Measurements from ENCODE around the gene JCHAIN. TPM values are rescaled to one million over a fixed set of nuclear protein-coding genes. Genes with fewer than 3 reads are reported as not detected.

Gene JCHAIN
- total and polyA plus RNA-seq, 2 of the 13 experiments (the other 11 are each of a cell fraction or from before 2014, with no cell fraction given): not detected

DNA sequence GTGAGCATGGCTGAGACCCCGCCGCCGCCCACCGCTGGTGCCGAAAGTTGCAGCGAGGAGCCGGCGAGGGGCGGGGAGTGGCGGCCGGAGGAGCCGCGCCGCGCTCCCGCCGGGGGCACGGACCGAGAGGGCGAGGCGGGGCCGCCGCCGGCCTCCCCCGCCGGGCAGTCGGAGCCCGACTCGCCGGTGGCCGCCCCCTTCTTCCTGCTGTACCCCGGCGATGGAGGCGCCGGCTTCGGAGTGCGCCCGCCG lies 38.5 kb upstream of the JCHAIN start:
- intact Hi-C loops (cut with micrococcal nuclease; ENCODE audit: unreplicated experiment): loop anchor here (1.0 to 10.0 kb wide), 4 partner anchors 17 to 290 kb away; partner anchors contain the start of genes DCK, GRSF1 and UTP3
- H3K4me1 ChIP-seq (ENCODE audit: insufficient read depth, low read length): peaks cover 45% of the 10 kb centered on the region
- H4K20me1 ChIP-seq (ENCODE audit: insufficient read depth, low read length): no peaks in the 10 kb centered on the region
- H3K79me2 ChIP-seq (ENCODE audit: insufficient read depth, low read length): peaks cover 23% of the 10 kb centered on the region
- H3K9me3 ChIP-seq (ENCODE audit: low read length): no peaks in the 10 kb centered on the region
- no peak overlapping the region for H2AFZ ChIP-seq (ENCODE audit: low read length)
- FAIRE-seq: no peak
- DNase-seq (ENCODE audit: low spot score): no peak
- in situ Hi-C loops (cut with HindIII; ENCODE audit: extremely low pct_ligation_motif_present, low pct_unique_long_range_greater_than_20kb): no loop called here
- no peaks in the 10 kb centered on the region; a peak in 1 of 5 replicates for H3K27me3 ChIP-seq (ENCODE audit: control insufficient read depth in 1 of 2, insufficient read depth in 2 of 2, low read length in 2 of 2)
- no peaks in the 10 kb centered on the region for H3K36me3 ChIP-seq (replicated peaks in 1 of 2; ENCODE audit: control insufficient read depth in 1 of 2, insufficient read depth in 2 of 2, low read length in 2 of 2)
- WGBS (ENCODE audit: low lambda C conversion rate): no CpG with 5 or more reads among the region's 39 CpGs
- CTCF ChIA-PET (ENCODE audit: low intra/inter-chr PET ratio, low total read pairs): no interaction called here
- BruUV-seq (replicated peaks): no TSS peak
- peak overlapping the region; percentile 91 for H3K27ac ChIP-seq (ENCODE audit: extremely low read length, insufficient read depth, low read length)
- H3K4me2 ChIP-seq (ENCODE audit: low read depth, low read length): peak overlapping the region; percentile 87
- peak overlapping the region; percentile 72 to 88 (median 80) for H3K4me3 ChIP-seq (replicated peaks in 1 of 3; ENCODE audit: insufficient read depth in 1 of 3, low read depth in 2 of 3, low read length in 3 of 3)
- ATAC-seq: no peak; the same call in 2 of the 3 replicates
- TF ChIP-seq ZNF543 (CRISPR knock-in tag; IDR thresholded peaks at IDR 0.05): 0 out of 2 replicates have a peak, but pooled peaks have one; percentile 10
- no peak for TF ChIP-seq ZBTB8A (CRISPR knock-in tag; IDR thresholded peaks at IDR 0.05; ENCODE audit: borderline replicate concordance, low read depth)
- TF ChIP-seq ZNF510 (CRISPR knock-in tag; IDR thresholded peaks at IDR 0.05; ENCODE audit: low read depth): 0 out of 2 replicates have a peak, but pooled peaks have one; percentile 16
- TF ChIP-seq NR2C2 (CRISPR knock-in tag; IDR thresholded peaks at IDR 0.05; ENCODE audit: borderline replicate concordance): 0 out of 2 replicates have a peak, but pooled peaks have one; percentile 19
- TF ChIP-seq PAX8 (CRISPR knock-in tag; IDR thresholded peaks at IDR 0.05; ENCODE audit: borderline replicate concordance): peak; percentile 66; the same call in 1 of the 2 replicates
- TF ChIP-seq, protein P1, sequence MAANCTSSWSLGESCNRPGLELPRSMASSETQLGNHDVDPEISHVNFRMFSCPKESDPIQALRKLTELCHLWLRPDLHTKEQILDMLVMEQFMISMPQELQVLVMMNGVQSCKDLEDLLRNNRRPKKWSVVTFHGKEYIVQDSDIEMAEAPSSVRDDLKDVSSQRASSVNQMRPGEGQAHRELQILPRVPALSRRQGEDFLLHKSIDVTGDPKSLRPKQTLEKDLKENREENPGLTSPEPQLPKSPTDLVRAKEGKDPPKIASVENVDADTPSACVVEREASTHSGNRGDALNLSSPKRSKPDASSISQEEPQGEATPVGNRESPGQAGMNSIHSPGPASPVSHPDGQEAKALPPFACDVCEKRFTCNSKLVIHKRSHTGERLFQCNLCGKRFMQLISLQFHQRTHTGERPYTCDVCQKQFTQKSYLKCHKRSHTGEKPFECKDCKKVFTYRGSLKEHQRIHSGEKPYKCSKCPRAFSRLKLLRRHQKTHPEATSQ (CRISPR knock-in tag; IDR thresholded peaks at IDR 0.05; ENCODE audit: borderline replicate concordance): no peak
- TF ChIP-seq ZNF674 (CRISPR knock-in tag; IDR thresholded peaks at IDR 0.05; ENCODE audit: low read depth): 0 out of 2 replicates have a peak, but pooled peaks have one; percentile 31
- TF ChIP-seq GABPB1 (CRISPR knock-in tag; IDR thresholded peaks at IDR 0.05): peak; percentile 55; the same call in 1 of the 2 replicates
- TF ChIP-seq MAZ (IDR thresholded peaks at IDR 0.05; ENCODE audit: borderline replicate concordance, low read depth, low read length): no peak
- 0 out of 2 replicates have a peak, but pooled peaks have one; percentile 9 for TF ChIP-seq MAZ (CRISPR knock-in tag; IDR thresholded peaks at IDR 0.05; ENCODE audit: low read depth)
- TF ChIP-seq, protein P2, sequence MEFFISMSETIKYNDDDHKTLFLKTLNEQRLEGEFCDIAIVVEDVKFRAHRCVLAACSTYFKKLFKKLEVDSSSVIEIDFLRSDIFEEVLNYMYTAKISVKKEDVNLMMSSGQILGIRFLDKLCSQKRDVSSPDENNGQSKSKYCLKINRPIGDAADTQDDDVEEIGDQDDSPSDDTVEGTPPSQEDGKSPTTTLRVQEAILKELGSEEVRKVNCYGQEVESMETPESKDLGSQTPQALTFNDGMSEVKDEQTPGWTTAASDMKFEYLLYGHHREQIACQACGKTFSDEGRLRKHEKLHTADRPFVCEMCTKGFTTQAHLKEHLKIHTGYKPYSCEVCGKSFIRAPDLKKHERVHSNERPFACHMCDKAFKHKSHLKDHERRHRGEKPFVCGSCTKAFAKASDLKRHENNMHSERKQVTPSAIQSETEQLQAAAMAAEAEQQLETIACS (CRISPR knock-in tag; IDR thresholded peaks at IDR 0.05): 0 out of 2 replicates have a peak, but pooled peaks have one; percentile 7
- TF ChIP-seq, protein P3, sequence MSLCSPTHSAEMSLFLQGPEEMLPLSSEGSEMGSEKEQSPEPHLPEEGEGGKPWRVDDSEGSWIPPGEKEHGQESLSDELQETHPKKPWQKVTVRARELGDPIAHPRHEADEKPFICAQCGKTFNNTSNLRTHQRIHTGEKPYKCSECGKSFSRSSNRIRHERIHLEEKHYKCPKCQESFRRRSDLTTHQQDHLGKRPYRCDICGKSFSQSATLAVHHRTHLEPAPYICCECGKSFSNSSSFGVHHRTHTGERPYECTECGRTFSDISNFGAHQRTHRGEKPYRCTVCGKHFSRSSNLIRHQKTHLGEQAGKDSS (CRISPR knock-in tag; IDR thresholded peaks at IDR 0.05; ENCODE audit: borderline replicate concordance, low read depth): 0 out of 2 replicates have a peak, but pooled peaks have one; percentile 15
- TF ChIP-seq ZNF550 (CRISPR knock-in tag; IDR thresholded peaks at IDR 0.05; ENCODE audit: borderline replicate concordance): no peak
- peak; percentile 96 for TF ChIP-seq ZNF777 (CRISPR knock-in tag; IDR thresholded peaks at IDR 0.05)
- no peak; the same call in 1 of the 2 replicates for TF ChIP-seq ZSCAN31 (CRISPR knock-in tag; IDR thresholded peaks at IDR 0.05; ENCODE audit: low read depth)
- POLR2A ChIA-PET: interaction anchor here (1.1 to 6.4 kb wide), 5 partner anchors 9 to 197 kb away, joined by 4 to 75 read pairs (median 5); partner anchors contain the start of genes MOB1B and UTP3
- H3K9ac ChIP-seq (ENCODE audit: insufficient read depth, low read depth, low read length): peak overlapping the region; percentile 84
